ENCODE results near the gene PGBD5.

Gene PGBD5

GRCh38 chr1:230401763-230402294 is 24.3 kb downstream of the PGBD5 start:
- no peak overlapping the region for H3K4me3 ChIP-seq (ENCODE audit: low read depth, low read length)
- no peak for TF ChIP-seq CTCF (IDR thresholded peaks at IDR 0.05; ENCODE audit: low read depth, low read length)

- H3K4me3 ChIP-seq (ENCODE audit: low read depth, low read length) = no peak overlapping the region
- TF ChIP-seq CTCF (IDR thresholded peaks at IDR 0.05; ENCODE audit: low read depth, low read length) = no peak
Measured at GRCh38 chr1:230401101-230401500, 25.0 kb downstream of the PGBD5 start.

- H3K4me3 ChIP-seq (ENCODE audit: low read depth, low read length) = no peak overlapping the region
Measured at GRCh38 chr1:230400007-230400344, 26.2 kb downstream of the PGBD5 start.

GRCh38 chr1:230399321-230400006 is 26.7 kb downstream of the PGBD5 start:
- no peak for TF ChIP-seq CTCF (IDR thresholded peaks at IDR 0.05; ENCODE audit: low read depth, low read length)
- H3K4me3 ChIP-seq (ENCODE audit: low read depth, low read length) = no peak overlapping the region

More at GRCh38 chr1:230400007-230400344, 26.2 kb downstream of the PGBD5 start:
- no peak for TF ChIP-seq CTCF (IDR thresholded peaks at IDR 0.05; ENCODE audit: low read depth, low read length)

- TF ChIP-seq CTCF (IDR thresholded peaks at IDR 0.05; ENCODE audit: low read depth, low read length) = no peak
- H3K4me3 ChIP-seq (ENCODE audit: low read depth, low read length) = no peak overlapping the region
Measured at GRCh38 chr1:230398856-230399255, 27.3 kb downstream of the PGBD5 start.

- TF ChIP-seq CTCF (IDR thresholded peaks at IDR 0.05; ENCODE audit: low read depth, low read length) = no peak
- H3K4me3 ChIP-seq (ENCODE audit: low read depth, low read length) = no peak overlapping the region
Measured at GRCh38 chr1:230396966-230397365, 29.2 kb downstream of the PGBD5 start.

- no peak for TF ChIP-seq CTCF (IDR thresholded peaks at IDR 0.05; ENCODE audit: low read depth, low read length)
- H3K4me3 ChIP-seq (ENCODE audit: low read depth, low read length) = no peak overlapping the region
Measured at GRCh38 chr1:230395932-230396331, 30.2 kb downstream of the PGBD5 start.

All from WI38 (cell line).